Tibial nerve (tissue), 3 donors: ENCODE results near the gene SDK2.

Experiments
- POLR2A ChIP-seq, 2 donors: fragments of 450-650 bp; IDR thresholded peaks; one replicate each; pipeline ENCODE4 v1.6.1; 2017; ENCODE audit warnings: antibody characterized with exemption in 2 of 2, mild to moderate bottlenecking in 2 of 2, moderate library complexity in 2 of 2
- TF ChIP-seq, protein P1 (sequence below), 5 experiments: fragments of 200-600 bp in 3 of 5; fragments of 450-650 bp in 2 of 5; sonication (generic) in 3 of 5; IDR thresholded peaks; one replicate each; pipeline ENCODE4 v1.5.1; 2016 to 2019; ENCODE audit warnings: antibody characterized with exemption in 5 of 5, mild to moderate bottlenecking in 3 of 5, moderate library complexity in 2 of 5

DNA sequence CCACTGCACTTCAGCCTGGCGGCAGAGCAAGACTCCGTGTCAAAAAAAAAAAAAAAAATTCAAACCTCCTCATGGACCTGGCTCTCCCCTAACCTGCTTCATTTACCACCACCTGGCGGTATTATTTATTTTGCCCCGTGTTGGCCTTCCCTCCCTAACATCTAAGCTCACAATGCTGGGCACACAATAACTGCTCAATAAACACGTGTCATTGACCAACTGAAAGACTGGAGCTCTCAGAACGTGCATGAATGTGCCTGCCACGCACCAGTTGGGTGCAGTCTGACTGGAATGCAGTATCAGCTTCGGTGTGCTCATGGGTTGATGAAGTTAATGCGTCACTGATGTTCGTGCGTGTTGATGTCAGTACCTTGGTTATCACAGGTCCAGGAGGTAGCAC lies 268.1 kb downstream of the SDK2 start:
- TF ChIP-seq, protein P1, sequence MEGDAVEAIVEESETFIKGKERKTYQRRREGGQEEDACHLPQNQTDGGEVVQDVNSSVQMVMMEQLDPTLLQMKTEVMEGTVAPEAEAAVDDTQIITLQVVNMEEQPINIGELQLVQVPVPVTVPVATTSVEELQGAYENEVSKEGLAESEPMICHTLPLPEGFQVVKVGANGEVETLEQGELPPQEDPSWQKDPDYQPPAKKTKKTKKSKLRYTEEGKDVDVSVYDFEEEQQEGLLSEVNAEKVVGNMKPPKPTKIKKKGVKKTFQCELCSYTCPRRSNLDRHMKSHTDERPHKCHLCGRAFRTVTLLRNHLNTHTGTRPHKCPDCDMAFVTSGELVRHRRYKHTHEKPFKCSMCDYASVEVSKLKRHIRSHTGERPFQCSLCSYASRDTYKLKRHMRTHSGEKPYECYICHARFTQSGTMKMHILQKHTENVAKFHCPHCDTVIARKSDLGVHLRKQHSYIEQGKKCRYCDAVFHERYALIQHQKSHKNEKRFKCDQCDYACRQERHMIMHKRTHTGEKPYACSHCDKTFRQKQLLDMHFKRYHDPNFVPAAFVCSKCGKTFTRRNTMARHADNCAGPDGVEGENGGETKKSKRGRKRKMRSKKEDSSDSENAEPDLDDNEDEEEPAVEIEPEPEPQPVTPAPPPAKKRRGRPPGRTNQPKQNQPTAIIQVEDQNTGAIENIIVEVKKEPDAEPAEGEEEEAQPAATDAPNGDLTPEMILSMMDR (IDR thresholded peaks at IDR 0.05): no peak
- no peak for TF ChIP-seq POLR2A (IDR thresholded peaks at IDR 0.05)
